Limb (tissue), 2 donors: Measurements from ENCODE around the gene CNTN5.

Experiments used
- DNase-seq, 2 donors: peaks; one replicate each; pipeline ENCODE4 v3.0.0-alpha.2; 2016; ENCODE audit errors: extremely low spot score in 2 of 2

Gene CNTN5

DNA sequence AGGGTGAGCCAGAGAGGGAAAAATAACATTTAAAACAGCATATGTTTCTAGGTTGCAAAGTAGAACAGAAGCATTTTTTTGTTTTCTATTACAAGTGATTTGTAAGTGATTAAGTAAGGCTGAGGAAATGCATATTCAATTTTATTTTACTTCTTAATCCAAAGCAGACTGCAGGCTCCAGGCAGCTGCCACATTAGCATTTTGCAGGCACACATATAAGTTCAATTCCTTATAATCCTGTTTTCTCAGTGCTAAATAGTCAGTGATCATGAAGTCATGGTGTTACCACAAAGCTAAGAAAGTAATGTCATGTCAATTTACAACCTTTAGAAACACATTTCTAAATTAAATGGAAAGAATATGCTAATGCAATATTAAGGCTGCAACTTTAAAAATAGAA lies 149.8 kb downstream of the CNTN5 start:
- no peak for DNase-seq

- no peak for DNase-seq
Observed at GRCh38 chr11:99171330-99171729, 150.6 kb downstream of the CNTN5 start.

DNA sequence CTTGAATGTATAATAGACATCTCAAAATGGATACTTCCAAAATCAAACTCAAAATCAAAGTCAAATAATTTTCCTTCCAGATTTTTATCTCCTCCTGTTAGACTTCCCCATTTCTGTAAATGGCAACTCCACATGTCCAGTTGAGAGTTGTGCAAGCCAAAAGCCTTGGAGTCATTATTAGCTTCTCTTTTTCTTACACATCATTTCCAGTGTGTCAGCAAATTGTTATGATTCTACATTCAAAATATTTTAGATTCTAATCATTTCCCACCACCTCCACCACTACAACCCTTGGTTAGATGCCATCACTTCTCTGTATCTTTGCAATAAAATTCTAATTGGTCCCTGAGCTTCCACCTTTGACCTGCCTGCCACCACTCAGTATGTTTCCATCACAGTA lies 155.7 kb downstream of the CNTN5 start:
- DNase-seq: no peak

- DNase-seq: no peak
Observed at GRCh38 chr11:99177446-99177845, 156.7 kb downstream of the CNTN5 start.

GRCh38 chr11:99184146-99184545 lies 163.4 kb downstream of the CNTN5 start:
- DNase-seq: no peak

DNA sequence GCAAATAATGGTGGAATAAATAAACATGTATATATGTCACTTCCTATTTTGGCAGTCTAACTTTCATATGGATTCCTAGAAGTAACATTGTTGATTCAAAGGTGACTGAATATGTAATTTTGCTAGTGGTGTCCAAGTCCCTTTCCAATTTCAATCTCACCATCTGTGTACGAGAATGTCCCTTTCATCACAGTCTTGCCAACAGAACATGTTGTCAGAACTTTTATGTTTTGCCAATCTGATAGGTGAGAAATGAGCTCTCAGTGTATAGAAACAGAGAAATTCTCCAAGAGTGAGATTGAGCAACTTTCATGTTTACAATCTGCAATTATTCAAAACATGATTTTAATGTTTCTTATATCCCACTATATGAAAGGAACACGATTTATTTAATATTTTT lies 167.5 kb downstream of the CNTN5 start:
- no peak for DNase-seq

DNA sequence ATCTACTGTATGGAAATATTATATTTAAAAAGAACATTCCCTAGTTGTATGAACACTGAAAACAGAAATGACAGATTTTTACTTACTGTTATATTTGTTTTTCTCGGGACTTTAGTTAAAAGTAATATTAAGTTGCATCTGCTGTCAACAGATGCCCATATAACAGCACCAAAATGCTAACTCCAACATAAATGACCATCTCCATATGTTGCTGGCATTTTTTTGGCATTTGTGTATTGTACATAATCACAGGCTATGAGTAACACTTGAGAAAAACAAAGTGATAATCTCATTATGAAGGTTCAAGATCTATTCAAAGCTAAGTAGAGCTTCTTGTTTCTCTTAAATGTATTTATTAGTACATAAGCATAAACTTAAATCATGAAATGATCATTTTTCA lies 172.0 kb downstream of the CNTN5 start:
- DNase-seq: no peak

DNA sequence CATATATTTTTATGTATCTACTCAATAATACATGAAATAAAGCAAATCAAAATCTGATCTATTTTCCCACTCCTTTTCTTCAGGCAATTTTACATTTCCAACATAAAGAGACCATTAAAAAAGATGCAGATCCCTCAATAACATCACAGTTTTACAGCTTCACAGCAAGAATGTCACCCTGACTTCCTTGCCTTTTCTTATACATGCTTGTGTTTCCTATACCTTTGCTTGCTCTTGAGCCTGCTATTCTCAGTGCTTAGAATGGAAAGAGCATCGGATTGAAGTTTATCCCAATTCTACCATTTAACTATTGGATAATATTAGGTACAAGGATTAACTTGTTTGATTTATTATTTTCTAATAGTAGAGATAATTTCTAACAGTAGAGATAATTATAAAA lies 176.7 kb downstream of the CNTN5 start:
- no peak for DNase-seq

- no peak for DNase-seq
Observed at GRCh38 chr11:99198215-99198614, 177.5 kb downstream of the CNTN5 start.

- DNase-seq: no peak
Observed at GRCh38 chr11:99199341-99199740, 178.6 kb downstream of the CNTN5 start.

DNA sequence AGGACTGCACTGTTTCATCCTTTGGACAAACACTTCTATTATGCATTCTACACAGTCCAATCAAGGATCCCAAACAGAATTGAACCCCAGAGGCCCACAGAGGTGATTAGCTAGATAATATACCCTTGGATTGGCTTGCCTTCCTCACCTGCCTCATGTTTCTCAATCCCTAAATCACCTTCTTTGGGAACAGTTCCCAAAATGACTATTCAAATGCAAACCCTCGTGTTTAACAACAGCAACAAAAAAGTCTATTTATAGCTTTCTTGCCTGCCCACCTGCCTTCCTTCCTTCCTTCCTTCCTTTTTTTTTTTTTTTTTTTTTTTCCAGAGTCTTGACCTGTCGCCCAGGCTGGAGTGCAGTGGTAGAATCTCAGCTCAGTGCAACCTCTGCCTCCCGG lies 180.0 kb downstream of the CNTN5 start:
- no peak for DNase-seq

- DNase-seq: no peak
Observed at GRCh38 chr11:99208813-99209212, 188.1 kb downstream of the CNTN5 start.

GRCh38 chr11:99229544-99229943 lies 208.8 kb downstream of the CNTN5 start:
- DNase-seq: no peak

DNA sequence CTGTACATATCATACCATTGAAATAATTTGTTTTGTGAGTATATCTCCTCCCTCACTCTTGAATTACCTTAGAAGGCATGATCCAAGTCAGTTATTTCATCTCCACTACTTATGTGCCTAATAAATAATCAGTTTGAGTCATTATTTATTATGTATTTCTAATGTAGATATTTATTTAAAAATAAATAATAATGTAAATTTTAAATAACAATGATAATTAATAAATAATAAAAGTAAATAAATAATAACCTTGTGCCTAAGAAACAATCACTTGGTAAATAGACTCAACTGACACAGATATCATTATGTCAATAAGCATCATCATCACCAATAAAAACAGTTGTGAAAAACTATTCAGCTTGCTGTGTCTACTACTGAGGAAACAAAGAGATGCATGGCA lies 213.8 kb downstream of the CNTN5 start:
- no peak for DNase-seq

GRCh38 chr11:99238401-99238800 lies 217.7 kb downstream of the CNTN5 start:
- no peak for DNase-seq

GRCh38 chr11:99240192-99241030 lies 219.7 kb downstream of the CNTN5 start:
- DNase-seq: no peak

DNA sequence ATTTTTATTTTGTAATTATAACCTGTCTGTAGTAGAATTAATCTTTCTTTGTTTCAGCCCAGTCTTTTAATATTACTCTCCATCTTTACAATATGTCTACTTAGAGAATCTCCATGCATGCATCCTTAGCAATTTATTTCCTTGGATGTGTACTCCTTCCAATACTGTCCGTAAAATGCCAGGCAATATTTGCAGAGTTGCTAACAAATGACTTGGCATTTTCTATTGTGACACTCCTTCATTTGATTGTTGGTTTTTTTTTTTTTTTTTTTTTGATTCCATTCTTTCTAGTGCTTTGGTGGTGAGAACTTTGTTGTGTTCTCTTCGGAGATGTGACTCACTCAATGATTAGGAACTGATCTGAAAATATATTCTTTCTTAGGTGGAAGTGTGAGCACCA lies 220.3 kb downstream of the CNTN5 start:
- DNase-seq: no peak

GRCh38 chr11:99244613-99245012 lies 223.9 kb downstream of the CNTN5 start:
- no peak for DNase-seq

DNA sequence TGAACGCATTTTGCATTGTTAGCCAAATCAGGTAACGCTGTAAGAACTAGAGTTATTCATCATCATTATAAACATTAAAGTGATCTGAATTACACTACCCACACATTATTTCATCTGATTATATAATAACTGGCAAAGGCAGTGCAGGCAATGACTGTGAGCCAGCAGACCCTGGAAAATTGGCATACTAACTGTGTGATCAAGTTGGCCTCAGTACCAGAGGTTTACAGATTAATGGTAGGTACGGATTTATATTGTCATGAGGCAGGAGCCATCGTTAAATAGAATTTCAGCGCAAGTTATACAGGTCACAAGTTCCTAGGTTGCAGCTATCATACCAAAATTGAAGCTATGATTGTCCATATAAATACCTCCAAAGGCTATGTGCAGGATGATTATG lies 225.4 kb downstream of the CNTN5 start:
- DNase-seq: no peak

DNA sequence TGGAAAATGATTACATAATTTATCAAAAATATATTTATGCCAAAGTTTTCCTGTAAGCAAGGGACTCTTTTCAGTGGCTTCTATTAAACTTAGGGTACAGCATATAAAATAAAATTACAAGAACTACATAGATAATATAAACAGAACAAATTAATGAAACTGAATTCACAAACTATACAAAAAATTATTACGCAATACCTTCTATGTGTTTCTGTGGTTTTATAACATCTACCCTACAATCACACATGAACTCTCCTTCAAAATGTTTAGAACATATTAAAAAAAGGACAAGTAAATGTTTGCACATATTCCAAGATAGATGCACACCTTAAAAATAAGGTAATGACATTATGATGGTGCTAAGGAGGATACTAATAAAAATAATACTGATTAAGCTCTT lies 235.9 kb downstream of the CNTN5 start:
- no peak for DNase-seq

DNA sequence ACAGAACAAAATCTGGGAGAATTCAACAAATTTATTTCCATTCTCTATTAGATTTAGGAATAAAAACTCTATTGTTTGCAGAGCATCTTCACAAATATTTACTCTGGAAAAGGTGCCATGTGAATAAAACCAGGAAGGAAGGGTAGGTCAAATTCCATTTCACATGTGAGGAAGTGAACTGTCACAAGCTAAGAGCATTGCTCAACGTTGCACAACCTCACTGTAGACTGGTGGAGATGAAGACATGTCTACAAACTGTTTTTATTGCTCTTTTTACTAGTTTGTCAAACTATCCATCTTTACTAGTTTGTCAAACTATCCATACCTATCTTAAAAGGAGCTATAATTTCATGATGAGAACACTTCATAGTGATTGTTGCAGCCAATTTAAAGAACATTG lies 236.4 kb downstream of the CNTN5 start:
- no peak for DNase-seq

DNA sequence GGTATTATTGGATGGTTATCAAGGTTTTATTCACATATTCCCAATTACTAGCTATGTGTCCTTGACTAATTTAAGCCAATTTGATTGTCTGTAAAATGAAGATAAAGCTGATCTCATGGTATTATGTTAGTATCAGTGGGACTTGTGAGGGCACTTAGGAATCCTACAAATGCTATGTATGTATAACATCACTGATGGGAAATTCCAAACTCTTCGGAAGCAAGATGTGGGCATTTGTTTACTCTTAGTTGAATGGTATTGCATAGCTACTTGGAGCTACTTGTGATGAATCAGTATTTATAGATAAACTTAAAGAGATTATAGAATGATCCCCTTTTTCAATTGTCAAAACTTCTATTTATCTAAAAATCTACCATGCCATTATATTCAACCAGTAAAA lies 239.9 kb downstream of the CNTN5 start:
- DNase-seq: no peak

- no peak for DNase-seq
Observed at GRCh38 chr11:99268886-99269285, 248.1 kb downstream of the CNTN5 start.

DNA sequence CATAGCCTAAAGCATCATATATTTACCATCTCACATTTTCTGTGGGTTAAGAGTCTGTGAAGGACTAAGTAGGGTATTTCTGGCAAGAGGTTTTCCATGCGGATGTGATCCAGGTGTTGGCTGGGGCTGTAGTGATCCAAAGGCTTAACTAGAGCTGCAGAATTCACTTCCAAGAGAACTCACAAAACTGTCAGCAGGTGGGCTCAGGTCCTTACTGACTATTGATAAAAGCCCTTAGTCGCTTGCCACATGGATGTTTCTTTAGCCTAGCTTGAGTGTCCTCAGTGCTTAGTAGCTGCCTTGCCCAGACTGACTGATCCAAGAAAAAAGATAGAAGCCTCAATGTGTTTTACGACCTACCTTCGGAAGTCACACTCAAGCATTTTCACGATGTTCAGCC lies 250.8 kb downstream of the CNTN5 start:
- no peak for DNase-seq
